HepG2 (cell line): ENCODE measurements around the gene ZFP36L2. TPM values are rescaled to one million over a fixed set of nuclear protein-coding genes. Genes with fewer than 3 reads are reported as not detected.

Experiments
- ATAC-seq: fragments of 200-7000 bp; cut with Tn5 transposase; 3 replicates; pipeline ENCODE4 v1.9.1; 2020; ENCODE audit warnings: mild to moderate bottlenecking, moderate library complexity
- BruUV-seq: library from RNA; stranded (reverse); fragments of 400-500 nt; replicated peaks from 2 replicates; lab custom pipeline; 2021; lab: Mats Ljungman, UMichigan
- CTCF ChIA-PET: fragments of 300-600 bp; formaldehyde crosslinking; extraction: SDS; loops from one replicate; lab custom pipeline; 2021; ENCODE audit warnings: low total read pairs, inconsistent platforms, low intra/inter-chr PET ratio; lab: Yijun Ruan, JAX
- POLR2A ChIA-PET: fragments of 350-600 bp; sonication (Branson Sonifier 250); formaldehyde crosslinking; loops from one replicate; lab custom pipeline; 2020; ENCODE audit warnings: antibody characterized with exemption, inconsistent platforms; lab: Yijun Ruan, JAX
- DNase-seq: peaks from one replicate; pipeline ENCODE4 v3.0.0-alpha.2; 2015; ENCODE audit warnings: low spot score
- FAIRE-seq: peaks from 3 replicates; lab custom pipeline; 2011; peaks lifted over from hg19 to GRCh38; lab: Jason Lieb, UNC
- H2AFZ ChIP-seq: one replicate; pipeline ENCODE4 v1.6.1; 2011; ENCODE audit warnings: low read length, inconsistent platforms
- H3K27ac ChIP-seq: fragments of 300-600 bp; 3 replicates; pipeline ENCODE4 v1.8.0; 2011; ENCODE audit warnings: mixed run types, mild to moderate bottlenecking, mixed read lengths, low read length, inconsistent platforms; ENCODE audit not compliant: insufficient read depth; ENCODE audit errors: extremely low read length
- H3K27me3 ChIP-seq, 2 experiments: fragments of 200-600 bp in 1 of 2; 2 replicates in 1 of 2; 3 replicates in 1 of 2; pipeline versions ENCODE4 v1.6.0 to v1.8.0; 2011; ENCODE audit warnings: low read length in 2 of 2, mild to moderate bottlenecking in 2 of 2, moderate library complexity in 2 of 2, inconsistent platforms in 1 of 2; ENCODE audit not compliant: insufficient read depth in 2 of 2, control insufficient read depth in 1 of 2
- H3K36me3 ChIP-seq, 2 experiments: fragments of 200-600 bp in 1 of 2; replicated peaks in 1 of 2; 2 replicates in 1 of 2; 3 replicates in 1 of 2; pipeline versions ENCODE4 v1.5.1 to v1.8.0; 2011; ENCODE audit warnings: low read length in 2 of 2, inconsistent platforms in 1 of 2; ENCODE audit not compliant: insufficient read depth in 2 of 2, control insufficient read depth in 1 of 2
- H3K4me1 ChIP-seq: 2 replicates; pipeline ENCODE4 v1.5.1; 2012; ENCODE audit warnings: low read length, inconsistent platforms; ENCODE audit not compliant: insufficient read depth
- H3K4me2 ChIP-seq: 2 replicates; pipeline ENCODE4 v1.6.0; 2011; ENCODE audit warnings: low read depth, low read length, inconsistent platforms
- H3K4me3 ChIP-seq, 3 experiments: fragments of 200-600 bp in 1 of 3; sonication (generic), shearing (Covaris generic) in 1 of 3; replicated peaks in 1 of 3; 2 replicates each; pipeline ENCODE4 v1.5.1; 2011 to 2016; ENCODE audit warnings: low read length in 3 of 3, inconsistent platforms in 2 of 3, low read depth in 2 of 3, mild to moderate bottlenecking in 2 of 3, control low read depth in 1 of 3, mixed read lengths in 1 of 3; ENCODE audit not compliant: insufficient read depth in 1 of 3
- H3K79me2 ChIP-seq: one replicate; pipeline ENCODE4 v1.6.1; 2011; ENCODE audit warnings: low read length, inconsistent platforms; ENCODE audit not compliant: insufficient read depth
- H3K9ac ChIP-seq: 2 replicates; pipeline ENCODE4 v1.6.0; 2011; ENCODE audit warnings: mild to moderate bottlenecking, low read depth, low read length, inconsistent platforms; ENCODE audit not compliant: insufficient read depth
- H3K9me3 ChIP-seq: 2 replicates; pipeline ENCODE4 v1.5.1; 2012; ENCODE audit warnings: mild to moderate bottlenecking, low read length
- H4K20me1 ChIP-seq: 2 replicates; pipeline ENCODE4 v1.6.0; 2011; ENCODE audit warnings: inconsistent platforms, mild to moderate bottlenecking, low read length, moderate library complexity; ENCODE audit not compliant: insufficient read depth
- GZF1 ChIP-seq: sonication (generic); formaldehyde crosslinking; IDR thresholded peaks from 2 replicates; pipeline ENCODE4 v1.5.1; 2020; ENCODE audit warnings: mild to moderate bottlenecking, missing genetic modification reagents
- IKZF4 ChIP-seq: sonication (generic); formaldehyde crosslinking; IDR thresholded peaks from 2 replicates; pipeline ENCODE4 v1.5.1; 2020; ENCODE audit warnings: borderline replicate concordance, mild to moderate bottlenecking, low read depth, missing genetic modification reagents; ENCODE audit errors: not compliant biosample characterization
- KAT8 ChIP-seq: IDR thresholded peaks from 2 replicates; pipeline ENCODE4 v1.6.1; 2016; ENCODE audit warnings: missing genetic modification reagents, missing compliant biosample characterization
- NPAS2 ChIP-seq: sonication (generic); formaldehyde crosslinking; IDR thresholded peaks from 2 replicates; pipeline ENCODE4 v1.8.0; 2022; ENCODE audit warnings: mild to moderate bottlenecking, missing genetic modification reagents, borderline replicate concordance
- RBAK ChIP-seq: sonication (generic); formaldehyde crosslinking; IDR thresholded peaks from 2 replicates; pipeline ENCODE4 v1.5.1; 2020; ENCODE audit warnings: mild to moderate bottlenecking, missing genetic modification reagents
- SIN3A ChIP-seq: IDR thresholded peaks from 2 replicates; pipeline ENCODE4 v1.6.1; 2011; ENCODE audit warnings: low read depth, mild to moderate bottlenecking, control low read depth, low read length, borderline replicate concordance
- ZFP1 ChIP-seq: IDR thresholded peaks from 2 replicates; pipeline ENCODE4 v1.6.1; 2016
- ZNF234 ChIP-seq: sonication (generic); formaldehyde crosslinking; conservative IDR thresholded peaks from 2 replicates; pipeline ENCODE4 v1.5.1; 2020; ENCODE audit warnings: mild to moderate bottlenecking, missing genetic modification reagents
- ZNF737 ChIP-seq: sonication (generic); formaldehyde crosslinking; IDR thresholded peaks from 2 replicates; pipeline ENCODE4 v1.5.0; 2020; ENCODE audit warnings: missing genetic modification reagents, mild to moderate bottlenecking, borderline replicate concordance
- WGBS: methylation state at CpG from one replicate; pipeline ENCODE4 v1.1.6; 2017; ENCODE audit warnings: low lambda C conversion rate; 5-methylcytosine and 5-hydroxymethylcytosine counted together
- in situ Hi-C: cut with HindIII; loops from 2 replicates; pipeline ENCODE4 v1.10.0; 2017; ENCODE audit warnings: low pct_unique_long_range_greater_than_20kb; ENCODE audit not compliant: extremely low pct_ligation_motif_present
- intact Hi-C: fragments of 100-400 bp; cut with micrococcal nuclease; formaldehyde crosslinking; loops from one replicate; pipeline ENCODE4 v1.10.0; 2022; ENCODE audit not compliant: unreplicated experiment
- polyA plus RNA-seq, 8 experiments: library from polyadenylated mRNA; depleted of rRNA in 3 of 8; stranded (reverse) in 7 of 8; unstranded in 1 of 8; fragments of >200 nt; fragmentation: Illumina TruSeq in 4 of 8; extraction: Trizol in 4 of 8; gene quantifications; 2 replicates each; pipeline versions ENCODE4 v1.2.1 to v1.2.3, GENCODE V29; 2011 to 2016; ENCODE audit warnings: low read depth in 4 of 8, missing spikeins in 1 of 8, mixed read lengths in 1 of 8; ENCODE audit not compliant: insufficient read depth in 1 of 8
- total RNA-seq, 5 experiments: library from RNA; depleted of rRNA; stranded (reverse); fragments of >200 nt; fragmentation: Illumina TruSeq; extraction: Trizol; gene quantifications; 2 replicates each; pipeline ENCODE4 v1.2.3, GENCODE V29; 2016; ENCODE audit warnings: low read depth in 1 of 5
- TF ChIP-seq, protein P1 (sequence below): sonication (generic); formaldehyde crosslinking; IDR thresholded peaks from 2 replicates; pipeline ENCODE4 v1.4.0; 2020; ENCODE audit warnings: missing genetic modification reagents, borderline replicate concordance
- TF ChIP-seq, protein P2 (sequence below): sonication (generic); formaldehyde crosslinking; IDR thresholded peaks from 2 replicates; pipeline ENCODE4 v1.4.0; 2020; ENCODE audit warnings: mild to moderate bottlenecking, missing genetic modification reagents
- TF ChIP-seq, protein P3 (sequence below): sonication (generic); formaldehyde crosslinking; IDR thresholded peaks from 2 replicates; pipeline ENCODE4 v1.5.0; 2020; ENCODE audit warnings: mild to moderate bottlenecking, missing genetic modification reagents
- TF ChIP-seq, protein P4 (sequence below): sonication (generic); formaldehyde crosslinking; IDR thresholded peaks from 2 replicates; pipeline ENCODE4 v1.4.0; 2020; ENCODE audit warnings: missing genetic modification reagents, borderline replicate concordance
- TF ChIP-seq, protein P5 (sequence below): sonication (generic); formaldehyde crosslinking; IDR thresholded peaks from 2 replicates; pipeline ENCODE4 v1.4.0; 2020; ENCODE audit warnings: mild to moderate bottlenecking, missing genetic modification reagents

ZFP36L2 gene
- total and polyA plus RNA-seq, 2 of the 13 experiments (the other 11 are each of a cell fraction or from before 2014, with no cell fraction given), result 11.2 to 21.8 TPM

DNA sequence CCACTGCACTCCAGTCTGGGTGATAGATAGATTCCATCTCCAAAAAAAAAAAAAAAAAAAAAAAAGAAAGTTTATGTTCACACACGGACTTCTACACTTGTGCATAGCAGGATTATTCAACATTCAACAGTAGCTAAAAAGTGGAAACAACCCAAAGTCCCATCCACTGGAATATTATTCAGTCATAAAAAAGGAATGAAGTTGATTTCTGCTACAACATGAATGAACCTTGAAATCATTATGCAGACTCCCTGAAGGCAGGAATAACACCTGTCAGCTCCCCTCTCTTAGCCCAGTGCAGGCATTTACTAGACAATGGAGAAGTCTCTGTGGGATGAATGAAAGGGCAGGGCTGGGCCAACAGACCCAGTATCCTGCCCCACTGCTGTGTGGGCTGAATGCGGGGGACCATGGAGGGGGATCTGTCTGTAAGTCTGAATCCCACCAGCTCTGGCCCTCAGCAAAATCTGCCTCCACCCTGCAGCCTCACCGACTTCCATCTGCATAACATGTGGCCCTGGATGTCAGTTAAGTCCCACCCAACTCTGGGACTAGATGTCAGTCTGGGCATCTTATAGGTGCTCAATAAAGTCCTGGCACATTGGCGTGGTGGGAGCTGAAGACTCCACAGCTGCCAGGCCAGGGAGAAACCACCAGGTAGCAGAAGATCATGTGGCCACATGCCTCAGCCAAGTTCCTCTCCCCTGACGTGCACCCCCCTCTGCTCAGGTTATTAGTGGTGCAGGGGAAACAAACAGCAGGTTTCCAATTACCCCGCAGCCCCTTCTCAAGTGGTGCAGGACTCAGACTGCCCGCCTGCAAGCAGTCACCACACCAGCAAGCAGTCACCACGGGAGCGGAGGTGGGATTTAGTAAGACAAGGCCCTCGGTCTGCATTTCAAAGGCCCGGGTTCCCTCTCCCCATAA lies 8.9 kb downstream of the ZFP36L2 start (continued):
- TF ChIP-seq ZNF737 (CRISPR knock-in tag) (0 out of 2 replicates have a peak, but pooled peaks have one; percentile 26), IKZF4 (CRISPR knock-in tag) (no peak)

DNA sequence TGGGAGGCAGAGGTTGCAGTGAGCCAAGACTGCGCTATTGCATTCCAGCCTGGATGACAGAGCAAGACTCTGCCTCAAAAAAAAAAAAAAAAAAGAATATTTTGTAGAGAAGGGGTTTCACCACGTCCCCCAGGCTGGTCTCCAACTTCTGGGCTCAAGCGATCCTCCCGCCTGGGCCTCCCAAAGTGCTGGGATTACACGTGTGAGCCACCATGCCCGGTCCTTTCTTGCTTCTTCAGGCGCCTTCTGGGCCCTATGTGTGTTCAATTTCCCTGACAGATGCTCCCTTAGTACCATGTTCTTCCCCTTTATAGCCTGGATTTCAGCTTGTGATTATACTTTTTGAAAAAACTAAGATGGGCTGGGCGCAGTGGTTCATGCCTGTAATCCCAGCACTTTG lies 9.8 kb downstream of the ZFP36L2 start:
- FAIRE-seq (no peak), ATAC-seq (no peak), DNase-seq (no peak)
- POLR2A ChIA-PET, result interaction anchor here (1.9 to 13.7 kb wide), 3 partner anchors 10 to 38 kb away, joined by 9 to 324 read pairs (median 79); partner anchors contain the start of gene ZFP36L2
- Histone ChIP-seq H4K20me1 (no peaks in the 10 kb centered on the region), H3K79me2 (peaks cover 10% of the 10 kb centered on the region), H3K36me3 (no peaks in the 10 kb centered on the region), H3K4me1 (peaks cover 60% of the 10 kb centered on the region), H3K27me3 (no peaks in the 10 kb centered on the region; a peak in 1 of 5 replicates), H3K4me2 (no peak overlapping the region), H3K27ac (no peak overlapping the region), H3K9me3 (no peaks in the 10 kb centered on the region), H3K9ac (no peak overlapping the region), H3K4me3 (no peak overlapping the region), H2AFZ (no peak overlapping the region)
- CTCF ChIA-PET, result no interaction called here
- intact Hi-C loops, result no loop called here
- no TSS peak for BruUV-seq
- WGBS, result 95% methylated on average over 8 of the region's 8 CpGs
- in situ Hi-C loops, result no loop called here
- TF ChIP-seq RBAK (CRISPR knock-in tag) (no peak), ZFP1 (CRISPR knock-in tag) (no peak), GZF1 (no peak), NPAS2 (CRISPR knock-in tag) (no peak), SIN3A (no peak), ZNF234 (CRISPR knock-in tag) (no peak), KAT8 (CRISPR knock-in tag) (no peak)
- TF ChIP-seq, protein P1, sequence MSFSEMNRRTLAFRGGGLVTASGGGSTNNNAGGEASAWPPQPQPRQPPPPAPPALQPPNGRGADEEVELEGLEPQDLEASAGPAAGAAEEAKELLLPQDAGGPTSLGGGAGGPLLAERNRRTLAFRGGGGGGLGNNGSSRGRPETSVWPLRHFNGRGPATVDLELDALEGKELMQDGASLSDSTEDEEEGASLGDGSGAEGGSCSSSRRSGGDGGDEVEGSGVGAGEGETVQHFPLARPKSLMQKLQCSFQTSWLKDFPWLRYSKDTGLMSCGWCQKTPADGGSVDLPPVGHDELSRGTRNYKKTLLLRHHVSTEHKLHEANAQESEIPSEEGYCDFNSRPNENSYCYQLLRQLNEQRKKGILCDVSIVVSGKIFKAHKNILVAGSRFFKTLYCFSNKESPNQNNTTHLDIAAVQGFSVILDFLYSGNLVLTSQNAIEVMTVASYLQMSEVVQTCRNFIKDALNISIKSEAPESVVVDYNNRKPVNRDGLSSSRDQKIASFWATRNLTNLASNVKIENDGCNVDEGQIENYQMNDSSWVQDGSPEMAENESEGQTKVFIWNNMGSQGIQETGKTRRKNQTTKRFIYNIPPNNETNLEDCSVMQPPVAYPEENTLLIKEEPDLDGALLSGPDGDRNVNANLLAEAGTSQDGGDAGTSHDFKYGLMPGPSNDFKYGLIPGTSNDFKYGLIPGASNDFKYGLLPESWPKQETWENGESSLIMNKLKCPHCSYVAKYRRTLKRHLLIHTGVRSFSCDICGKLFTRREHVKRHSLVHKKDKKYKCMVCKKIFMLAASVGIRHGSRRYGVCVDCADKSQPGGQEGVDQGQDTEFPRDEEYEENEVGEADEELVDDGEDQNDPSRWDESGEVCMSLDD (CRISPR knock-in tag), result no peak
- TF ChIP-seq, protein P2, sequence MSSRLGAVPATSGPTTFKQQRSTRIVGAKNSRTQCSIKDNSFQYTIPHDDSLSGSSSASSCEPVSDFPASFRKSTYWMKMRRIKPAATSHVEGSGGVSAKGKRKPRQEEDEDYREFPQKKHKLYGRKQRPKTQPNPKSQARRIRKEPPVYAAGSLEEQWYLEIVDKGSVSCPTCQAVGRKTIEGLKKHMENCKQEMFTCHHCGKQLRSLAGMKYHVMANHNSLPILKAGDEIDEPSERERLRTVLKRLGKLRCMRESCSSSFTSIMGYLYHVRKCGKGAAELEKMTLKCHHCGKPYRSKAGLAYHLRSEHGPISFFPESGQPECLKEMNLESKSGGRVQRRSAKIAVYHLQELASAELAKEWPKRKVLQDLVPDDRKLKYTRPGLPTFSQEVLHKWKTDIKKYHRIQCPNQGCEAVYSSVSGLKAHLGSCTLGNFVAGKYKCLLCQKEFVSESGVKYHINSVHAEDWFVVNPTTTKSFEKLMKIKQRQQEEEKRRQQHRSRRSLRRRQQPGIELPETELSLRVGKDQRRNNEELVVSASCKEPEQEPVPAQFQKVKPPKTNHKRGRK (CRISPR knock-in tag), result no peak
- TF ChIP-seq, protein P3, sequence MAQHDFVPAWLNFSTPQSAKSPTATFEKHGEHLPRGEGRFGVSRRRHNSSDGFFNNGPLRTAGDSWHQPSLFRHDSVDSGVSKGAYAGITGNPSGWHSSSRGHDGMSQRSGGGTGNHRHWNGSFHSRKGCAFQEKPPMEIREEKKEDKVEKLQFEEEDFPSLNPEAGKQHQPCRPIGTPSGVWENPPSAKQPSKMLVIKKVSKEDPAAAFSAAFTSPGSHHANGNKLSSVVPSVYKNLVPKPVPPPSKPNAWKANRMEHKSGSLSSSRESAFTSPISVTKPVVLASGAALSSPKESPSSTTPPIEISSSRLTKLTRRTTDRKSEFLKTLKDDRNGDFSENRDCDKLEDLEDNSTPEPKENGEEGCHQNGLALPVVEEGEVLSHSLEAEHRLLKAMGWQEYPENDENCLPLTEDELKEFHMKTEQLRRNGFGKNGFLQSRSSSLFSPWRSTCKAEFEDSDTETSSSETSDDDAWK (CRISPR knock-in tag), result no peak
- TF ChIP-seq, protein P4, sequence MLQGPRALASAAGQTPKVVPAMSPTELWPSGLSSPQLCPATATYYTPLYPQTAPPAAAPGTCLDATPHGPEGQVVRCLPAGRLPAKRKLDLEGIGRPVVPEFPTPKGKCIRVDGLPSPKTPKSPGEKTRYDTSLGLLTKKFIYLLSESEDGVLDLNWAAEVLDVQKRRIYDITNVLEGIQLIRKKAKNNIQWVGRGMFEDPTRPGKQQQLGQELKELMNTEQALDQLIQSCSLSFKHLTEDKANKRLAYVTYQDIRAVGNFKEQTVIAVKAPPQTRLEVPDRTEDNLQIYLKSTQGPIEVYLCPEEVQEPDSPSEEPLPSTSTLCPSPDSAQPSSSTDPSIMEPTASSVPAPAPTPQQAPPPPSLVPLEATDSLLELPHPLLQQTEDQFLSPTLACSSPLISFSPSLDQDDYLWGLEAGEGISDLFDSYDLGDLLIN, result no peak
- TF ChIP-seq, protein P5, sequence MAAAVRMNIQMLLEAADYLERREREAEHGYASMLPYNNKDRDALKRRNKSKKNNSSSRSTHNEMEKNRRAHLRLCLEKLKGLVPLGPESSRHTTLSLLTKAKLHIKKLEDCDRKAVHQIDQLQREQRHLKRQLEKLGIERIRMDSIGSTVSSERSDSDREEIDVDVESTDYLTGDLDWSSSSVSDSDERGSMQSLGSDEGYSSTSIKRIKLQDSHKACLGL (CRISPR knock-in tag), result no peak
